GM18868 (cell line): ENCODE measurements around the gene LHPP.

Source experiments
- ATAC-seq: cut with Tn5 transposase; IDR thresholded peaks from one replicate; pipeline ENCODE4 v1.9.1; 2021; ENCODE audit warnings: mild to moderate bottlenecking, moderate library complexity; ENCODE audit not compliant: unreplicated experiment

Gene LHPP

GRCh38 chr10:124551097-124551496, 89.5 kb downstream of the LHPP start:
- ATAC-seq = no peak

DNA sequence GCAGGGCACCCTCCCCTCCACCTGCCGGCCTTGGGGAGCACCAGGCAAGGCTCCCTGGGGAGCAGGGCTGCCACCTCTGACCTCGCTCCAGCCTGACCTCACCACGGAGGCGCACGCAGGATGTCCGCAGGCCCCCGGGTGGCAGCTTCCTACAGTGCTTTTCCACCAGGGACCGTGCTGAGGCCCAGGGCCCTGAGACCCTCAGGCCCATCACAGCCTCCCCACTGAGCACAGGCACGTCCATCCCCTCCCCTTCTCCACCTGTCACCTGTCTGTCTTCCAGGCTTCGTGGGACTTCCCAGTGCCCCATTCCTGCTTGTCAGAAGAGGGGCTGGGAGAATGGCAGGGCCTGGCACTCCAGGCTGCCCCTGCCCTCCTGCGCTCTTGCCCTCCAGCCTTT, 90.1 kb downstream of the LHPP start:
- ATAC-seq = no peak

DNA sequence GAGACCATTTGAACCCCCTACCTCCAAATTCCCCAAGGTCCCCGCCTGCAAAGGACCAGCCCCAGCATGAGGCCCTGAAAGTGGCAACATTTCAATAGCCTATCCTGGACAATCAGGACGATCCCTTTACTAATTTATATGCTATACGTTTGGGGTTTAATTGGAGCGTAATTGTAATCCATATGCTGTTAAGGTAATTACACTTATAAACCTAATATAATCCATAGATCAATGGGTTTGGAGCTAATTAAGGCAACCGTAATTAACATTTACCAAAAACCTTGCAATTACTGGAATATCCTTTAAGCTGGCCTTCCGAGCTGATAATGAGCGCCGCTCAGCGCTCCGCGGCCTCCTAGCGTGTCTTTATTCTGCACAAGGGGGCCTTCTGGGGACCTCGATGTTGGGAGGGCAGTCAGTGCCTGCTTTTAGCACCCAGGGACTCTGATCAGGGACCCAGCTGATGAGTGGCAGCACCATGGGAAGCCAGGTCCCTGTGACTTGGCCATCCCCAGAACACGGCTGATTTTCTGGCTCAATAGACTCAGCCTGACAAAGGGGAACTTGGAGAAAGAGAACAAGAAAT, 91.2 kb downstream of the LHPP start:
- no peak for ATAC-seq

- no peak for ATAC-seq
These were observed 92.6 kb downstream of the LHPP start for GRCh38 chr10:124554085-124554858.

DNA sequence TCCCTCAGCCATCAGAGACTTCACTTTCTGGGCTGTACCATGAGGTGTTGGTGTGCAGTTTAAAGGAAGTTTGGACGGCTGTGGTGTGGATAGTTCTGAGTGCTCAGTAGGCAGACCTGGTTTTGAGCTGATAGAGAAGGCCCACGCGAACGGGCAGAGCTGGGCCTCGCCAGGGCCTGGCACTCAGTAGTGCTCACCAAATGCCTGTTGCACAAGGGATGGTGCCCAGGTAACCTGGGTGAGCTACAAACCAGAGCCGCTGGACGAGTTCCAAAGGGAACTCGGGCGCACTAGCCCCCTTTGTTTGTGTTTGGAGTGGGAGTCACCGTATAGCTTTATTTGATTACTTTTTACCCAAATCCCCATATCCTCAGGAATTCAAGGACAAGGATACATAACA, 95.5 kb downstream of the LHPP start:
- ATAC-seq = no peak

- no peak for ATAC-seq
These were observed 96.2 kb downstream of the LHPP start for GRCh38 chr10:124557648-124558338.

- ATAC-seq = no peak
These were observed 97.0 kb downstream of the LHPP start for GRCh38 chr10:124558339-124559321.

DNA sequence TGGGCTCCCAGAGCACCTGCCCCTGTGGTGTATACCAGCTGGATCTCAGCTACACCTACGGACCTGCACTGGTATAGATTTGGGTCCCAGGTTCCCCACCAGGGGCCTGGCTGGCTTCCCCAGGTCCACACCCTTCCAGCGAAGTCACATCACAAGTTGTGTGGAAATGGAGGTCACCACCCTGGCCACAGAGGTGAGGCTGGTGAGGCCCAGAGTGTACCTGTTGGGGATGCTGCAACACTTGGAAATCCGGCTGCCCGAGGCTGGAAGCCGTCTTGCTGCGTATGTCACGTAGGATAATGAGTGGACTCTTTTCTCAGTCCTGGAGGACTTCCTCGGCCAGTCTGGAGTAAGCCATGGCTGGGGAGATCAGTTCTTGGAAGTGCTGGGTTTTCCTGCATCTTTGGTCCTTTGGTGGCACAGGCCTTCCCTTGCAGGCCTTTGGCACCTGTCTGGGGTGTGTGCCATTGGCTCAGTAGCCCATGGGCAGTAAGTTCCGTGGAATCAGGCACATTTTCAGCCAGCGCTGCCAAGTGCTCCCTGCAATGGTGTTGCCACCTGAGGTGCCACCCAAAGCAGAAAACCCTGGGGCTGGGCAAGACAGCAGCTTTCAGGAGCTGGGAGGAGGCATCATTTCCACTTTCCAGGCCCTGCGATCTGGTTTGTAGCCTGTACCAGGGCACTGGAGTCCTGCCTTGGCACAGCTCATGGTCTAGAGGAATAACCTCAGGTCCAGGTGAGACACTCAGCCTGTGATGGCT, 97.9 kb downstream of the LHPP start:
- no peak for ATAC-seq

- no peak for ATAC-seq
These were observed 98.9 kb downstream of the LHPP start for GRCh38 chr10:124560377-124561105.

DNA sequence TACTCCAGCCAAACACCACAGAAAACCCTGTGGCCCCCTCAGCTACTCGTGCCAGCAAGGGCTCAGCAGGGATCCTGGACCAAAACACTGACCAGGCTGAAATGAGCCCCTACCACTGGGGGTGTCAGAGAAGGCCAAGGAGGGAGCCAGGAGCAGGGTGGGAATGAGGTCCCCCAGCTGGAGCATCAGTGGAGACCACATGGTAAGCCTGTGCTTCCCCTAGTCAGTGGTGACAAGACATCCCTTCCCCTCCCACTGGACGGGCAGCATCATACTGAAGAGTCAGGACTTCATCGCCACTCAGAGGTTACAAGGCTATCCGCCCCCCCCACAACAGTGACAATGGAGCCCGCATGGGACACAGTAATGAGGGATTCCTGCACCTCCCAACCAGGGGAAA, 99.6 kb downstream of the LHPP start:
- ATAC-seq = no peak

GRCh38 chr10:124562425-124563060, 100.9 kb downstream of the LHPP start:
- no peak for ATAC-seq

- no peak for ATAC-seq
These were observed 101.9 kb downstream of the LHPP start for GRCh38 chr10:124563320-124564040.

DNA sequence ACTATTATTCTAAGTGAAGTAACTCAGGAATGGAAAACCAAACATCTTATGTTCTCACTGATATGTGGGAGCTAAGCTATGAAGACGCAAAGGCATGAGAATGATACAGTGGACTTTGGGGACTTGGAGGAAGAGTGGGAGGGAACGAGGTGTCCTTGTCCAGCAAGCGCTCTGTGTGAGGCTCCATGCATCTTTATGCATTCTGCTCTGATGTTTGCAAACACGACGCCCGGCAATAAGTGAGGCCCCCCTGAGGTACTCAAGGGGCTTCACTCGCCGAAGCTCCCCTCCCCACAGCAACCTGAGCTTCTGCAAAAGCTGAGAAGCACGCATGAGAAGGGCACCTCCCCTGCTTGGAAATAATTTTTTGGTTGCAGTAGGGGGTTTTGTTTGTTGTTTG, 103.3 kb downstream of the LHPP start:
- no peak for ATAC-seq

DNA sequence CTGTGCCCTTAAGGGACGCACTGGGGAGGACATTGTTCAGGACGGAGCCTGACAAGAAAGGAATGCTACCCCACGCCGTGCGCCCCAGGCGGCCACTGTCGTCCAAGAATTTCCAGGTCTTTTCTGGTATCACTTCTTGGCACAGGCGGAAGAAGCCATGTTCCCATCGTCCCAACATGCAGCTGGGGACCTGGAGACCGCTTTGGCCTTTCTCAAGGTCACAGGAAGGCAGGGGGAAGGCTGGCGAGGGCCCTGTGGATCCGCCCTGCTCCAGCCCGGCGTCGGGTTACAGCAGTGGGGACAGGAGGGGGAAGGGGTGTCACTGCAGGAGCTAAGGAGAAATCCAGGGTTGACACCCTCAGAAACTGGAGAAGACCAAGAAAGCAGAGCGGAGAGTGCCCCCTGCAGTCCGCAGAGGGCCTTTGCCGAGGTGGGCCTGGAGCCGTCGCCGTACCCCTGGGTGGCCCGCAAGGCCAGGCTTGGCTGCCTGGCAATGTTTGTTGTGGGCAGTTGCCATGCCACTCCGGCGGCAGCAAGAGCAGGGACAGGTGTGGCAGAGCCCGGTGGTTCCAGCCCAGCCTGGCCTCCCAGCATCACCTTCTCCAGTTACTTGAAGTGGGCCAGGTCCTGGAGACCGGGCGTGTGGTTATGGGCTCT, 104.1 kb downstream of the LHPP start:
- ATAC-seq = no peak

DNA sequence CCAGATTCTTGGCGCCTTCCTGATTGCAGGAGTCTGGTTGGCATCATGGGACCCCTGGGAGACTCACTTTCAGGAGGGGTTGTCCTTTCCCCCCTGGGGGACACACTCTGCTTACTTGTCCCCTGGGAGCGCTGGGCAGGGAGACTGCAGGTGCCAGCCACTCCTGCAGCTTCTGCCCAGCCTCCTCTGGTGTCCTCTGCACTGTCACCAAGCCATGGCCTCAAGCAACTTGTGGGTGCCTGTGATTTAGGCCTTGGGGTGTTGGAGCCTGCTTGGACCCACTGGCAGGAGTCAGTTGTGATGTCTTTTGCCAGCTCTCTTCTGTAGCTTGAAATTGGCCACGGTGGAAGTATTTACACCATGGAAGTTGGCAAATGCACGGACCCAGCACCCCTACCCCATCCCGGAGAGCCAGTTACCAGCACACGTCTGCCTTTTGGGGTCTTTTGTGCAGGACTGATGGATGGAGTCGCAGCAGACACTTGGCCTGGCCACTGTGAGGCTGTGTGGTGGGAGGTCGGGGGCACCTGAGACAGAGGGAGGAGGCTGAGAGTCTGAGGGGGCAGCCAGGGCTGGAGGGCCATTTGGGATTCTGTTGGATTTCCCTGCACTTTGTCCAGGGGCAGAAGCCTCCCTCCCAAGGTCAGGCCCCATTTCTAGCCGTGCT, 104.7 kb downstream of the LHPP start:
- ATAC-seq = no peak

- no peak for ATAC-seq
These were observed 105.6 kb downstream of the LHPP start for GRCh38 chr10:124566981-124567835.
